ENCODE data around the gene NFIB.

DNA sequence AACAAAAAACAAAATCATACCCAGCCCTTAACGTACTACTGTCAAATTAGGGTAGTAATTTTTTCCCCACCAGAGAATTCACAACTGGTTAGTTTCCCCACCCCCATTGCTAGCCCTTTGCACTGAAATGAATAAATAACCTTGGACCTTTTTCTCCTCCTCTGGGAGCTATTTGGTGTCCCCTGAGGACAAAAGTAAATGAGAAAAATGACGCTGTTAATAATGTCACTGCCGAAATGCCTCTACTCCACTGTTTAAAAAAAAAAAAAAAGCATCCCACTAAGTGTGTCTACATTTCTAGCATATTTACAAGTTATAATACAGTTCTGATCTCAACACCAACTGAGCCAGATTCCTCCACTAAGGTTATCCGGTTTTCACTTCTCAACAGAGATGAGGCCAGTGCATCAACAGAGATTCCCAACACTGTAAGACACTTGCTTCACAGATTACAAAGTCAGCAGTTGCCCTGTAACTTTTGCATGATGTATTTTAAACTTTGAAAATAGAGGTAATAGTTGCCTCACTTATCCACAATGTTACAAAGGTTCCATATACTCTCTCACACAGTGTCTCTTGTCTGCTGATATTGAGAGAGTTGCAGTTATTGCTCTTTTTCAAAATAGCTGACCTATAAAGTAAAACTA, 5.1 kb upstream of the NFIB start:
- TF ChIP-seq, protein P1, sequence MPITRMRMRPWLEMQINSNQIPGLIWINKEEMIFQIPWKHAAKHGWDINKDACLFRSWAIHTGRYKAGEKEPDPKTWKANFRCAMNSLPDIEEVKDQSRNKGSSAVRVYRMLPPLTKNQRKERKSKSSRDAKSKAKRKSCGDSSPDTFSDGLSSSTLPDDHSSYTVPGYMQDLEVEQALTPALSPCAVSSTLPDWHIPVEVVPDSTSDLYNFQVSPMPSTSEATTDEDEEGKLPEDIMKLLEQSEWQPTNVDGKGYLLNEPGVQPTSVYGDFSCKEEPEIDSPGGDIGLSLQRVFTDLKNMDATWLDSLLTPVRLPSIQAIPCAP (CRISPR knock-in tag; IDR thresholded peaks at IDR 0.05), result no peak
- TF ChIP-seq, protein P2, sequence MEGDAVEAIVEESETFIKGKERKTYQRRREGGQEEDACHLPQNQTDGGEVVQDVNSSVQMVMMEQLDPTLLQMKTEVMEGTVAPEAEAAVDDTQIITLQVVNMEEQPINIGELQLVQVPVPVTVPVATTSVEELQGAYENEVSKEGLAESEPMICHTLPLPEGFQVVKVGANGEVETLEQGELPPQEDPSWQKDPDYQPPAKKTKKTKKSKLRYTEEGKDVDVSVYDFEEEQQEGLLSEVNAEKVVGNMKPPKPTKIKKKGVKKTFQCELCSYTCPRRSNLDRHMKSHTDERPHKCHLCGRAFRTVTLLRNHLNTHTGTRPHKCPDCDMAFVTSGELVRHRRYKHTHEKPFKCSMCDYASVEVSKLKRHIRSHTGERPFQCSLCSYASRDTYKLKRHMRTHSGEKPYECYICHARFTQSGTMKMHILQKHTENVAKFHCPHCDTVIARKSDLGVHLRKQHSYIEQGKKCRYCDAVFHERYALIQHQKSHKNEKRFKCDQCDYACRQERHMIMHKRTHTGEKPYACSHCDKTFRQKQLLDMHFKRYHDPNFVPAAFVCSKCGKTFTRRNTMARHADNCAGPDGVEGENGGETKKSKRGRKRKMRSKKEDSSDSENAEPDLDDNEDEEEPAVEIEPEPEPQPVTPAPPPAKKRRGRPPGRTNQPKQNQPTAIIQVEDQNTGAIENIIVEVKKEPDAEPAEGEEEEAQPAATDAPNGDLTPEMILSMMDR (IDR thresholded peaks at IDR 0.05), result no peak
- TF ChIP-seq, protein P3, sequence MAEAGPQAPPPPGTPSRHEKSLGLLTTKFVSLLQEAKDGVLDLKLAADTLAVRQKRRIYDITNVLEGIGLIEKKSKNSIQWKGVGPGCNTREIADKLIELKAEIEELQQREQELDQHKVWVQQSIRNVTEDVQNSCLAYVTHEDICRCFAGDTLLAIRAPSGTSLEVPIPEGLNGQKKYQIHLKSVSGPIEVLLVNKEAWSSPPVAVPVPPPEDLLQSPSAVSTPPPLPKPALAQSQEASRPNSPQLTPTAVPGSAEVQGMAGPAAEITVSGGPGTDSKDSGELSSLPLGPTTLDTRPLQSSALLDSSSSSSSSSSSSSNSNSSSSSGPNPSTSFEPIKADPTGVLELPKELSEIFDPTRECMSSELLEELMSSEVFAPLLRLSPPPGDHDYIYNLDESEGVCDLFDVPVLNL (CRISPR knock-in tag; IDR thresholded peaks at IDR 0.05; ENCODE audit: borderline replicate concordance, low read depth), result no peak
- TF ChIP-seq SMAD4 (CRISPR knock-in tag; IDR thresholded peaks at IDR 0.05) (no peak), CREB1 (CRISPR knock-in tag; IDR thresholded peaks at IDR 0.05) (no peak)
- TF ChIP-seq, protein P4, sequence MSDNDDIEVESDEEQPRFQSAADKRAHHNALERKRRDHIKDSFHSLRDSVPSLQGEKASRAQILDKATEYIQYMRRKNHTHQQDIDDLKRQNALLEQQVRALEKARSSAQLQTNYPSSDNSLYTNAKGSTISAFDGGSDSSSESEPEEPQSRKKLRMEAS (CRISPR knock-in tag; IDR thresholded peaks at IDR 0.05), result no peak
- TF ChIP-seq, protein P5, sequence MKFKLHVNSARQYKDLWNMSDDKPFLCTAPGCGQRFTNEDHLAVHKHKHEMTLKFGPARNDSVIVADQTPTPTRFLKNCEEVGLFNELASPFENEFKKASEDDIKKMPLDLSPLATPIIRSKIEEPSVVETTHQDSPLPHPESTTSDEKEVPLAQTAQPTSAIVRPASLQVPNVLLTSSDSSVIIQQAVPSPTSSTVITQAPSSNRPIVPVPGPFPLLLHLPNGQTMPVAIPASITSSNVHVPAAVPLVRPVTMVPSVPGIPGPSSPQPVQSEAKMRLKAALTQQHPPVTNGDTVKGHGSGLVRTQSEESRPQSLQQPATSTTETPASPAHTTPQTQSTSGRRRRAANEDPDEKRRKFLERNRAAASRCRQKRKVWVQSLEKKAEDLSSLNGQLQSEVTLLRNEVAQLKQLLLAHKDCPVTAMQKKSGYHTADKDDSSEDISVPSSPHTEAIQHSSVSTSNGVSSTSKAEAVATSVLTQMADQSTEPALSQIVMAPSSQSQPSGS (CRISPR knock-in tag; IDR thresholded peaks at IDR 0.05; ENCODE audit: borderline replicate concordance, low read depth), result no peak
- TF ChIP-seq, protein P6, sequence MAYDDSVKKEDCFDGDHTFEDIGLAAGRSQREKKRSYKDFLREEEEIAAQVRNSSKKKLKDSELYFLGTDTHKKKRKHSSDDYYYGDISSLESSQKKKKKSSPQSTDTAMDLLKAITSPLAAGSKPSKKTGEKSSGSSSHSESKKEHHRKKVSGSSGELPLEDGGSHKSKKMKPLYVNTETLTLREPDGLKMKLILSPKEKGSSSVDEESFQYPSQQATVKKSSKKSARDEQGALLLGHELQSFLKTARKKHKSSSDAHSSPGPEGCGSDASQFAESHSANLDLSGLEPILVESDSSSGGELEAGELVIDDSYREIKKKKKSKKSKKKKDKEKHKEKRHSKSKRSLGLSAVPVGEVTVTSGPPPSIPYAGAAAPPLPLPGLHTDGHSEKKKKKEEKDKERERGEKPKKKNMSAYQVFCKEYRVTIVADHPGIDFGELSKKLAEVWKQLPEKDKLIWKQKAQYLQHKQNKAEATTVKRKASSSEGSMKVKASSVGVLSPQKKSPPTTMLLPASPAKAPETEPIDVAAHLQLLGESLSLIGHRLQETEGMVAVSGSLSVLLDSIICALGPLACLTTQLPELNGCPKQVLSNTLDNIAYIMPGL (CRISPR knock-in tag; IDR thresholded peaks at IDR 0.05), result no peak
- TF ChIP-seq, protein P7, sequence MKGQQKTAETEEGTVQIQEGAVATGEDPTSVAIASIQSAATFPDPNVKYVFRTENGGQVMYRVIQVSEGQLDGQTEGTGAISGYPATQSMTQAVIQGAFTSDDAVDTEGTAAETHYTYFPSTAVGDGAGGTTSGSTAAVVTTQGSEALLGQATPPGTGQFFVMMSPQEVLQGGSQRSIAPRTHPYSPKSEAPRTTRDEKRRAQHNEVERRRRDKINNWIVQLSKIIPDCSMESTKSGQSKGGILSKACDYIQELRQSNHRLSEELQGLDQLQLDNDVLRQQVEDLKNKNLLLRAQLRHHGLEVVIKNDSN (CRISPR knock-in tag; IDR thresholded peaks at IDR 0.05), result no peak
- TF ChIP-seq, protein P8, sequence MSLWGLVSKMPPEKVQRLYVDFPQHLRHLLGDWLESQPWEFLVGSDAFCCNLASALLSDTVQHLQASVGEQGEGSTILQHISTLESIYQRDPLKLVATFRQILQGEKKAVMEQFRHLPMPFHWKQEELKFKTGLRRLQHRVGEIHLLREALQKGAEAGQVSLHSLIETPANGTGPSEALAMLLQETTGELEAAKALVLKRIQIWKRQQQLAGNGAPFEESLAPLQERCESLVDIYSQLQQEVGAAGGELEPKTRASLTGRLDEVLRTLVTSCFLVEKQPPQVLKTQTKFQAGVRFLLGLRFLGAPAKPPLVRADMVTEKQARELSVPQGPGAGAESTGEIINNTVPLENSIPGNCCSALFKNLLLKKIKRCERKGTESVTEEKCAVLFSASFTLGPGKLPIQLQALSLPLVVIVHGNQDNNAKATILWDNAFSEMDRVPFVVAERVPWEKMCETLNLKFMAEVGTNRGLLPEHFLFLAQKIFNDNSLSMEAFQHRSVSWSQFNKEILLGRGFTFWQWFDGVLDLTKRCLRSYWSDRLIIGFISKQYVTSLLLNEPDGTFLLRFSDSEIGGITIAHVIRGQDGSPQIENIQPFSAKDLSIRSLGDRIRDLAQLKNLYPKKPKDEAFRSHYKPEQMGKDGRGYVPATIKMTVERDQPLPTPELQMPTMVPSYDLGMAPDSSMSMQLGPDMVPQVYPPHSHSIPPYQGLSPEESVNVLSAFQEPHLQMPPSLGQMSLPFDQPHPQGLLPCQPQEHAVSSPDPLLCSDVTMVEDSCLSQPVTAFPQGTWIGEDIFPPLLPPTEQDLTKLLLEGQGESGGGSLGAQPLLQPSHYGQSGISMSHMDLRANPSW (CRISPR knock-in tag; conservative IDR thresholded peaks at IDR 0.05; ENCODE audit: low read depth), result no peak
- TF ChIP-seq, protein P9, sequence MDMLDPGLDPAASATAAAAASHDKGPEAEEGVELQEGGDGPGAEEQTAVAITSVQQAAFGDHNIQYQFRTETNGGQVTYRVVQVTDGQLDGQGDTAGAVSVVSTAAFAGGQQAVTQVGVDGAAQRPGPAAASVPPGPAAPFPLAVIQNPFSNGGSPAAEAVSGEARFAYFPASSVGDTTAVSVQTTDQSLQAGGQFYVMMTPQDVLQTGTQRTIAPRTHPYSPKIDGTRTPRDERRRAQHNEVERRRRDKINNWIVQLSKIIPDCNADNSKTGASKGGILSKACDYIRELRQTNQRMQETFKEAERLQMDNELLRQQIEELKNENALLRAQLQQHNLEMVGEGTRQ (CRISPR knock-in tag; IDR thresholded peaks at IDR 0.05), result no peak
- TF ChIP-seq, protein P10, sequence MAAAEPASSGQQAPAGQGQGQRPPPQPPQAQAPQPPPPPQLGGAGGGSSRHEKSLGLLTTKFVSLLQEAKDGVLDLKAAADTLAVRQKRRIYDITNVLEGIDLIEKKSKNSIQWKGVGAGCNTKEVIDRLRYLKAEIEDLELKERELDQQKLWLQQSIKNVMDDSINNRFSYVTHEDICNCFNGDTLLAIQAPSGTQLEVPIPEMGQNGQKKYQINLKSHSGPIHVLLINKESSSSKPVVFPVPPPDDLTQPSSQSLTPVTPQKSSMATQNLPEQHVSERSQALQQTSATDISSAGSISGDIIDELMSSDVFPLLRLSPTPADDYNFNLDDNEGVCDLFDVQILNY (CRISPR knock-in tag; IDR thresholded peaks at IDR 0.05), result no peak
